Ovary (tissue), 9 donors: ENCODE measurements around the gene BANP. TPM values are rescaled to one million over a fixed set of nuclear protein-coding genes. Genes with fewer than 3 reads are reported as not detected.

ENCODE experiments used
- DNase-seq, 5 donors: peaks; one replicate each; pipeline ENCODE4 v3.0.0-alpha.2; 2019 to 2020
- H3K27ac ChIP-seq, 2 donors: fragments of 200-600 bp; one replicate each; pipeline versions ENCODE4 v1.5.1 to v1.8.0; 2019 to 2022
- H3K27me3 ChIP-seq: fragments of 200-600 bp; one replicate; pipeline ENCODE4 v1.8.0; 2022
- H3K36me3 ChIP-seq: fragments of 200-600 bp; sonication (generic); one replicate; pipeline ENCODE4 v1.5.1; 2019
- H3K4me1 ChIP-seq: one replicate; pipeline ENCODE4 v1.8.1; 2013; ENCODE audit warnings: mild to moderate bottlenecking, moderate library complexity; ENCODE audit not compliant: insufficient read depth
- H3K4me3 ChIP-seq: fragments of 200-600 bp; sonication (generic); one replicate; pipeline ENCODE4 v1.5.1; 2017
- H3K9me3 ChIP-seq, 2 donors: fragments of 200-600 bp in 1 of 2; sonication (generic) in 1 of 2; one replicate each; pipeline versions ENCODE4 v1.5.1 to v1.8.1; 2013 to 2019; ENCODE audit warnings: mild to moderate bottlenecking in 1 of 2, moderate library complexity in 1 of 2
- EP300 ChIP-seq: sonication (generic); formaldehyde crosslinking; IDR thresholded peaks from one replicate; pipeline ENCODE4 v1.6.1; 2017; ENCODE audit warnings: antibody characterized with exemption
- POLR2A ChIP-seq: fragments of 450-650 bp; IDR thresholded peaks from one replicate; pipeline ENCODE4 v1.6.1; 2017; ENCODE audit warnings: antibody characterized with exemption, mild to moderate bottlenecking, moderate library complexity
- WGBS, 3 donors: extraction: QIAGEN DNeasy Blood & Tissue Kit in 1 of 3; methylation state at CpG; one replicate each; pipeline versions ENCODE4 v1.1.5 to v1.1.7; 2013 to 2017; 5-methylcytosine and 5-hydroxymethylcytosine counted together
- intact Hi-C, 4 donors: fragments of 100-400 bp; cut with DNase I; formaldehyde crosslinking; loops; one replicate each; pipeline versions ENCODE4 v1.11.0 to v1.15.1; 2022 to 2023
- polyA plus RNA-seq, 2 donors: library from polyadenylated mRNA; stranded (reverse); fragments of 200-250 nt in 1 of 2; fragments of 350-450 nt in 1 of 2; fragmentation: Illumina TruSeq in 1 of 2; extraction: RNeasy Lipid Tissue Mini Kit (QIAGEN cat#74804) in 1 of 2; gene quantifications; one replicate each; pipeline ENCODE4 v1.2.3, GENCODE V29; 2013 to 2014
- total RNA-seq, 7 donors: library from RNA; depleted of rRNA in 2 of 7; stranded (reverse); fragments of >200 nt in 2 of 7; fragmentation: NEBNext Ultra II Directional in 3 of 7; extraction: Animal tissue kit (Norgen Biotek cat#: 25700) in 3 of 7; gene quantifications; one replicate each; pipeline versions ENCODE4 v1.1.0 to v1.2.4, GENCODE V29; 2016 to 2023
- TF ChIP-seq, protein P1 (sequence below), 3 donors: fragments of 450-650 bp in 2 of 3; fragments of 200-600 bp in 1 of 3; IDR thresholded peaks; one replicate each; pipeline versions ENCODE4 v1.5.1 to v1.8.0; 2016 to 2022; ENCODE audit warnings: antibody characterized with exemption in 3 of 3, mild to moderate bottlenecking in 1 of 3
- donor health status: DM: no; HTN: no; CAD: no; lungs with moderate emphysema.
- donor health status: DM: no; HTN: no; CAD: no.
- donor health status: Bipolar disorder and iron deficiency.
- donor health status: DM: yes; HTN: yes; CAD: no.
- donor health status: DM: no; HTN: no; CAD: no.
- donor health status: DM: yes; HTN: yes; CAD: no.

BANP gene
- total and polyA plus RNA-seq, 9 donors = 14.8 to 48.6 (median 28.1) TPM

DNA sequence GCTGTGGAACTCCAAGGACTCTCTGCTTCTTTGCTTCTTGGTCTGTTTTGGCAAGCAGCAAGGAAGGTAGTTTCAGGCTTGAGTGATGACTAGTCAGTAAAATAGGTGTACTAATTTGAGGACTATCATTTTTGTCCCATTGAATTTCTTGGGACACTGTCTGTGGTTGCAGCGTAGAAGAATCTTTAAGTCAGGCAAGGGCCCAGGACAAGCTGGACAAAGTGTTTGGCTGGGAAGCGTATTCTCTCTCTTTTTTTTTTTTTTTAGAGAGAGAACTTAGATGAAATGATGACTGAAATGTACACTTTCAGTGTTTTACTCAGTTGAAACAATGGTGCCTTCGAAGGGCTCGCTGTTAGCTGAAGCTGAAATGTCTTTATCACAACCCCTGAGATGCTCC lies 105.0 kb downstream of the BANP start:
- no peak overlapping the region for H3K27ac ChIP-seq
- H3K36me3 ChIP-seq = no peaks in the 10 kb centered on the region
- no peak for DNase-seq
- no peaks in the 10 kb centered on the region for H3K4me1 ChIP-seq
- H3K4me3 ChIP-seq = no peak overlapping the region
- H3K9me3 ChIP-seq = no peaks in the 10 kb centered on the region
- intact Hi-C loops = no loop called here
- WGBS, 3 donors = 82 to 98% (median 86%) methylated on average over 4 of the region's 4 CpGs
- TF ChIP-seq, protein P1, sequence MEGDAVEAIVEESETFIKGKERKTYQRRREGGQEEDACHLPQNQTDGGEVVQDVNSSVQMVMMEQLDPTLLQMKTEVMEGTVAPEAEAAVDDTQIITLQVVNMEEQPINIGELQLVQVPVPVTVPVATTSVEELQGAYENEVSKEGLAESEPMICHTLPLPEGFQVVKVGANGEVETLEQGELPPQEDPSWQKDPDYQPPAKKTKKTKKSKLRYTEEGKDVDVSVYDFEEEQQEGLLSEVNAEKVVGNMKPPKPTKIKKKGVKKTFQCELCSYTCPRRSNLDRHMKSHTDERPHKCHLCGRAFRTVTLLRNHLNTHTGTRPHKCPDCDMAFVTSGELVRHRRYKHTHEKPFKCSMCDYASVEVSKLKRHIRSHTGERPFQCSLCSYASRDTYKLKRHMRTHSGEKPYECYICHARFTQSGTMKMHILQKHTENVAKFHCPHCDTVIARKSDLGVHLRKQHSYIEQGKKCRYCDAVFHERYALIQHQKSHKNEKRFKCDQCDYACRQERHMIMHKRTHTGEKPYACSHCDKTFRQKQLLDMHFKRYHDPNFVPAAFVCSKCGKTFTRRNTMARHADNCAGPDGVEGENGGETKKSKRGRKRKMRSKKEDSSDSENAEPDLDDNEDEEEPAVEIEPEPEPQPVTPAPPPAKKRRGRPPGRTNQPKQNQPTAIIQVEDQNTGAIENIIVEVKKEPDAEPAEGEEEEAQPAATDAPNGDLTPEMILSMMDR (IDR thresholded peaks at IDR 0.05) = no peak
- TF ChIP-seq EP300 = no peak
- TF ChIP-seq POLR2A = no peak
- H3K27me3 ChIP-seq = no peaks in the 10 kb centered on the region

DNA sequence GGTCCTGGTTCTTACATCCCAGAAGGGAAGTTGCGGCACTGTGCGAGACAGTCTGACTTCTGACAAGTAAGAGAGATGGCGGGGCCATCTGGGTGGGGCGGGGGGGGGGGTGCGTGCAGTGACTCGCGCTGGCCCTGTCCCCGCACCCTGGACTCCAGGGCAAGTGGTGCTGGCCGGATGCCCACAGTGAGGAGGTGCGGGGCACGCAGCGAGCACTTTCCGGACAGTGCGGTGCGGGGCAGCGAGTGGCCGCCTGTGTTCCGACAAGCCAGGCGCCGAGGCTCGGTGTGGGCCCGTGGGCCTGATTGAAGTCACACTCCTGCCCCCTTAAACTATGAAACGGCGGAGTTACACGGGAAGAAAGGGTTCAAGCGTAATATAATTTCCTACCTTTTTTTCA lies 106.4 kb downstream of the BANP start:
- WGBS, 3 donors = 96 to 97% (median 96%) methylated on average over 22 to 26 of the region's 26 CpGs
- Histone ChIP-seq H3K27me3 (no peaks in the 10 kb centered on the region), H3K36me3 (no peaks in the 10 kb centered on the region), H3K4me3 (no peak overlapping the region), H3K4me1 (peaks cover 3% of the 10 kb centered on the region), H3K9me3 (no peaks in the 10 kb centered on the region), H3K27ac (no peak overlapping the region)
- no peak for TF ChIP-seq POLR2A
- no peak for TF ChIP-seq EP300
- TF ChIP-seq, protein P1 (IDR thresholded peaks at IDR 0.05) = no peak
- peak in 2 of 5 donors; percentile 28 to 31 for DNase-seq
- intact Hi-C loops = no loop called here

DNA sequence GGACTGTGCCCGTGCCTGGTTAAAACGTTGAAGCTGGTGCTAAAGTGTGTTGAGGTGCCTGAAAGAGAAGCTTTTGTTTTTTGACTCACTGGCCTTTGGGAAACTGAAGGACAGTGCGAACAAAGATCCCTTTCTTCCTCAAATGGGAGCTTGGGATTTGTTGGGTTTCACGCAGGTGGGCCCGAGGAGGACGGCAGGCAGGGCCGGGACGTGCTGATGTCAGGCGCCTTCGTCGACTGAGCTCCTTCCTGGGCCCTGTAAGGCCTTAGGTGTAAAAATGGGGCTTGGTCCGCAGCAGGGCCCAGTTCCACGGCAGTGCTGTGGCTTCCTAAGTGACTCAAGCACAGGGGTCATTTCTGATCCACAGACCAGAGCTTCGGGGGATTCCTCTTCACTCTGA lies 106.9 kb downstream of the BANP start:
- H3K4me3 ChIP-seq = no peak overlapping the region
- no peaks in the 10 kb centered on the region for H3K36me3 ChIP-seq
- TF ChIP-seq, protein P1 (IDR thresholded peaks at IDR 0.05) = no peak
- no peak for TF ChIP-seq EP300
- TF ChIP-seq POLR2A = no peak
- no peaks in the 10 kb centered on the region for H3K27me3 ChIP-seq
- peaks cover 8% of the 10 kb centered on the region for H3K4me1 ChIP-seq
- no peak overlapping the region for H3K27ac ChIP-seq
- peak in 1 of 5 donors; percentile 17 for DNase-seq
- 88 to 91% (median 89%) methylated on average over 14 of the region's 14 CpGs for WGBS, 3 donors
- intact Hi-C loops = no loop called here
- no peaks in the 10 kb centered on the region for H3K9me3 ChIP-seq

DNA sequence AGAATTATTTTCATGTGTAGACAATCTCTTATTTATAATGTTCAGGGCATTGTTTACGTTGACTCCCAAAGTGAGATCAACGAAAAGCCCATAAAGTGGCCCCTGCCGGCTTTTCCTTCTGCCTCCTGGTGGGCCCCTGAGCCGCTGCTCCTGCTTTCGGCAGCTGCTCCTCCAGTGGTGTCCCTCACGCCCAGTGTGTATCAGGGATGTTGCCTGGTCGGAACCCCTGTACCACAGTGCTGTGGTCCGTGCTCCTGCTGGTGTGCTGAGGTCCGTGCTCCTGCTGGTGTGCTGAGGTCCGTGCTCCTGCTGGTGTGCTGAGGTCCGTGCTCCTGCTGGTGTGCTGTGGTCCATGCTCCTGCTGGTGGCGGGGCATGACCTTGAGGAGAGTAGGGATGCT lies 107.6 kb downstream of the BANP start:
- 93 to 97% (median 95%) methylated on average over 11 to 12 of the region's 12 CpGs for WGBS, 3 donors
- peaks cover 9% of the 10 kb centered on the region for H3K4me1 ChIP-seq
- TF ChIP-seq, protein P1 (IDR thresholded peaks at IDR 0.05) = no peak
- TF ChIP-seq POLR2A (no peak), EP300 (no peak)
- DNase-seq = peak in 1 of 5 donors; percentile 17
- no peaks in the 10 kb centered on the region for H3K9me3 ChIP-seq
- H3K36me3 ChIP-seq = no peaks in the 10 kb centered on the region
- H3K4me3 ChIP-seq = no peak overlapping the region
- intact Hi-C loops = no loop called here
- no peaks in the 10 kb centered on the region for H3K27me3 ChIP-seq
- no peak overlapping the region for H3K27ac ChIP-seq
